AG20443 (cell line): Measurements from ENCODE around the gene ST6GAL2.
A peak's percentile ranks its signal among the peaks of the same experiment; 100 is the strongest.

ENCODE experiments used
- DNase-seq: peaks from one replicate; pipeline ENCODE4 v3.0.0; 2012; ENCODE audit warnings: low spot score, mixed read lengths

Gene ST6GAL2

GRCh38 chr2:106885971-106886915 lies at the start of gene ST6GAL2:
TSS of gene ST6GAL2 (minus strand) at chr2:106886167. CDS start at chr2:106843977, 42,190 bp downstream.
- DNase-seq, result peak; percentile 46

GRCh38 chr2:106932644-106933043 lies 46.7 kb upstream of the ST6GAL2 start:
- DNase-seq, result no peak

- no peak for DNase-seq
Measured at GRCh38 chr2:106931717-106932335, 45.9 kb upstream of the ST6GAL2 start.

- no peak for DNase-seq
Measured at GRCh38 chr2:106921451-106921850, 35.5 kb upstream of the ST6GAL2 start.

- no peak for DNase-seq
Measured at GRCh38 chr2:106919012-106919411, 33.0 kb upstream of the ST6GAL2 start.

- DNase-seq, result no peak
Measured at GRCh38 chr2:106904242-106904641, 18.3 kb upstream of the ST6GAL2 start.

- no peak for DNase-seq
Measured at GRCh38 chr2:106899786-106900530, 14.0 kb upstream of the ST6GAL2 start.

GRCh38 chr2:106894545-106894944 lies 8.6 kb upstream of the ST6GAL2 start:
- DNase-seq, result no peak

- no peak for DNase-seq
Measured at GRCh38 chr2:106892048-106892447, 6.1 kb upstream of the ST6GAL2 start.

- DNase-seq, result no peak
Measured at GRCh38 chr2:106890606-106891005, 4.6 kb upstream of the ST6GAL2 start.

- DNase-seq, result peak; percentile 32
Measured at GRCh38 chr2:106886916-106887758, 1.2 kb upstream of the ST6GAL2 start.

- no peak for DNase-seq
Measured at GRCh38 chr2:106885329-106885728, 638 bp downstream of the ST6GAL2 start.

- no peak for DNase-seq
Measured at GRCh38 chr2:106882673-106883072, 3.3 kb downstream of the ST6GAL2 start.

GRCh38 chr2:106878206-106878605 lies 7.8 kb downstream of the ST6GAL2 start:
- DNase-seq, result no peak

- no peak for DNase-seq
Measured at GRCh38 chr2:106876699-106877098, 9.3 kb downstream of the ST6GAL2 start.

GRCh38 chr2:106869512-106870275 lies 16.3 kb downstream of the ST6GAL2 start:
- DNase-seq, result no peak

- no peak for DNase-seq
Measured at GRCh38 chr2:106868275-106868674, 17.7 kb downstream of the ST6GAL2 start.

GRCh38 chr2:106867196-106867953 lies 18.6 kb downstream of the ST6GAL2 start:
- no peak for DNase-seq

GRCh38 chr2:106866641-106867040 lies 19.3 kb downstream of the ST6GAL2 start:
- DNase-seq, result no peak

- DNase-seq, result no peak
Measured at GRCh38 chr2:106864051-106864450, 21.9 kb downstream of the ST6GAL2 start.
